GM19455 (cell line): Measurements from ENCODE around the gene CERS1.

Experiments used
- ATAC-seq: cut with Tn5 transposase; IDR thresholded peaks from one replicate; pipeline ENCODE4 v1.9.1; 2021; ENCODE audit not compliant: unreplicated experiment

Gene CERS1

GRCh38 chr19:18898607-18899408 is 2.9 kb upstream of the CERS1 start:
- no peak for ATAC-seq

GRCh38 chr19:18898081-18898606 is 2.2 kb upstream of the CERS1 start:
- ATAC-seq: no peak

GRCh38 chr19:18897094-18898029 is 1.4 kb upstream of the CERS1 start:
- no peak for ATAC-seq

- ATAC-seq: no peak
These were observed 473 bp upstream of the CERS1 start for GRCh38 chr19:18896421-18896841.

DNA sequence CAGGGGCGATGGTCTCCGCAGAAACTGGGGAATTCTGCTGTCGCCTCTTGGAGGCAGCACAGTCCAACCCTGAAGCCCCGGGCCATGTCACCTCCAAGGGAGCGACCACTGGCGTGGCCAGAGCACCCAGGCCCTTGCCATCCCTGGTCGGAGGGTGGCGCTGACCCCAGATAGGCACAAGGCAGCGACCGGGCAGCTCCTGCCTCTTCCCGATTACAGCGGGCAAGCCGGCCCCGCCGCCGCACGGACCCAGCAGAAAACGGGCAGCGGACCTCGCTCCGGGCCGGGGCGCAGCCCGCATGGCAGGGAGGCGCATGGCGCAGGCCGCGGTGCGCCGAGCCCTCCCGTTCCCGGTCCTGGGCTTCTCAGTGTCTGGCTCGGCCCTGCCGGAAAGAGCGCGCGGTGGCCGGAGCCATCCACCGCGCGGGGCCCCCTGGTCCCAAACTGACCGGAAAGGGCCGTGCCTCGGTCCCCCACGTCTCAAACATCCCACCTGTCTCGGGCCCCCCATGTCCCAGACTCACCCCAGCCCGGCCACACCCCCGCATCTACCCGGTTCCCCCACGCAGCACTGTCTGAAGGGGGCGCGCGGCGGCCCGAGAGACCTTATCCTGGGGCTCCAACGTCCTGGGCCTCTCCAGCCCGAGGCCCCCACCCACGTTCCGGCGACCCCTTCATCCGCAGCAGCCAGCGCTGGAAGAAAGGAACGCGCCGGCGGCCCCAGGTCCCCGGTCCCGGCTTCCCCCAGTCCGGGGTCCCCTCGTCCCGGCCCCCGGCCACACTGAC is 727 bp downstream of the CERS1 start:
- no peak for ATAC-seq

- no peak for ATAC-seq
These were observed 1.5 kb downstream of the CERS1 start for GRCh38 chr19:18894254-18895037.

DNA sequence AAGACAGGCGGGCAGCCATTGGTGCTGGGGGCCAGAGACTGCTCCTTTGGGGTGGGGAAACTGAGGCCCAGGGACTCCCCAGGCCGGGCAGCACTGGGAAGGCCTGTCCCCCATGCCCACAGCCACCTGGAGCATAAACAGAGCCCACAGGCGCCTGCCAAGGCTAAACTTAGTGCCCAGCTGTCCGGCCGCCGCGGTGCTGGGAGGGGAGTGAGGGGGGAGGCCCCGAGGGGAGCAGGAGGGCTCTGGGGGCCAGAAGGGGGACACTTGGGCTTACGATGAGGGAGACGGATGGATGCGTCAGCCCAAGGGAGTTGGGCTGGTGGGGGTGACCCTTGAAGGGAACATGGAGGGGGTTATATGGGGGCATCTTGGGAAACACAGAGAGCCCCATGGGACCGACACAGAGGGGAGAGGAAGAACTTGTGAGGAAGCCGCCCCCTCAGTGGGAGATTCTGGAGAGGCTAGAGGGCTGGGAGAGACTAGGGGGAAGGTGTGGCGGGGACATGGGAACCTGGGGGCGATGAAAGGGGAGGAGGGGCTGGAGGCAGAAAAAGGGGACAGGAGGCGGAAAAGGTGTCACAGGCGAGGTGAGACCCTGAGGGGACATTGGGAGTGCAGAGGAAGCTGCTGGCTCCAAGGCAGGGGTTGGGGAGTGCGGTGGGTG is 2.2 kb downstream of the CERS1 start:
- no peak for ATAC-seq

DNA sequence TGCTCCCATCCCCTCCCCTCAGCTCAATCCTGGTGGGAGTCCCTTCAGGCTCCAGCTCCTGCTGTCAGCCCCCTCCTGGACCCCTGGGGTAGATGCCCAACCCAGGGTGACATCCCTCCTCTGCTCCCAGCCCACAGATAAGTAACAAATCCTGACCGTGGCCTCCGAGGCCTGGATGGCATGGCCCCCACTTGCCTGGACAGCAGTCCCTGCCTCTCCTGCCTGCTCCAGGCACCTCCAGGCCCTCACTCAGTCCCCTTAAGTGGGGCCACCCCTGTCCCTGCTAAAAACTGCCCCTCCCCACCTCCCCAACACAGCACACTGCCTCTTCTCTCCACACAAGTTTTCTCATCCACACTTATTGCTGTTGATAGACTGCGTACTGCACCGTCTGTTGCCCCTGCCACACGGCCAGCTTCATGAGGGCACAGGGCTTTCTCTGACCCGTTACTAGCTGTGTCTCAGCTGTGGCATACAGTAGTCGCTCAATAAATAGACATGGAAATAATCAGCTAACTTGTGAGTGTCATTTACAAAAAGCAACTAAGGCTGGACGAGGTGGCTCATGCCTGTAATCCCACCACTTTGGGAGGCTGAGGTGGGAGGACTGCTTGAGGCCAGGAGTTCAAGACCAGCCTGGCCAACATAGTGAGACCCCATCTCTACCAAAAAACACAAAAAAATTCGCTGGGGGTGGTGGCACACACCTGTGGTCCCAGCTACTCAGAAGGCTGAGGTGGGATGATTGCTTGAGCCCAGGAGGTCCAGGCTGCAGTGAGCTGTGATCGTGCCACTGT is 5.8 kb downstream of the CERS1 start:
- no peak for ATAC-seq

GRCh38 chr19:18886972-18887371 is 9.0 kb downstream of the CERS1 start:
- ATAC-seq: no peak

GRCh38 chr19:18883526-18884304 is 12.2 kb downstream of the CERS1 start:
- ATAC-seq: no peak

DNA sequence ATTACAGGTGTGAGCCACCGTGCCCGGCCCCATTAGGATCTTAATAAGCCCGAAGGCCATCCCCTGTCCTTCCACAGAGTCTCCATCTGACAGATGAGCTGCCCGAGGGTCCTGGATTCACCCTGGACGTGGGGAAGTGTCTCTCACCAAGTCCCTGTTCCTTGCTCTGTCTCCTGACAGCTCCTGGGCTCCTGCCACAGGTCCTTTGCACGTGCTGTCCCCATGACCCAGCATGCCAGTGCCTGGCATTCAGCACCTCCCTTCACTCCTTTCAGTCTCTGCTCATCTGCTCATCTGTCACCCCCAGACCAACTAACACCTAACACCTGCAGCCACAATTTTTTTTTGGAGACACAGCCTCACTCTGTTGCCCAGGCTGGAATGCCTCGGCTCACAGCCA is 14.5 kb downstream of the CERS1 start:
- no peak for ATAC-seq

DNA sequence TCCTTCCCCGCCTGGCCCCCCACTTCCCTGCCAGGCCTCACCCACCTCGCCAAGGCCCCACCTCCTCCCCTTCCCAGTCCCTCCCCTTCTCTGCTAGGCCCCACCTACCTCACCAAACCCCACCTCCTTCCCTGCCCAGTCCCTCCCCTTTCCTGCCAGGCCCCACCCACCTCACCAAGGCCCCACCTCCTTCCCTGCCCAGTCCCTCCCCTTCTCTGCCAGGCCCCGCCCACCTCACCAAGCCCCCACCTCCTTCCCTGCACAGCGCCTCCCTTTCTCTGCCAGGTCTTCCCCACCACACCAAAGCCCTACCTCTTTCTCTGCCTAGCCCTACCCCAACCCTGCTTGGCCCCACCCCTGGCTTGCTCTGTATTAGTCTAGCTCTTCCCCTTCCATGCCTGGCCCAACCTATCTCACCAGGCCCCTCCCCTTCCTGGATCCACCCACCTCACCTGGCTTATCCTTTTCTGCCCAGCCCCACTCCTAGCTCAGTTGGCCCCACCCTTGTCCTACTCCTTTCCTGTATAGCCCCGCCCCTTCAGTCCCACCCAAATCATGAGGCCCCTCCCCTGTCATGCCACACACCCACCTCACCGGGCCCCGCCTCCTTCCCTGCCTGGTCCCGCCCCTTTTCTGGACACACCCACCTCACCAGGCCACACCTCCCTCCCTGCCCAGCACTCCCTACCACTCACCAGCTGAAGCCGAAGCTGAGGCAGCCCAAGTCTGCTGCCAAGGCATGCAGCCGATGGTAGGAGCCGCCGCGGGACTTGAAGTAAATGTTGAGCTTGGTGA is 16.2 kb downstream of the CERS1 start:
- no peak for ATAC-seq

DNA sequence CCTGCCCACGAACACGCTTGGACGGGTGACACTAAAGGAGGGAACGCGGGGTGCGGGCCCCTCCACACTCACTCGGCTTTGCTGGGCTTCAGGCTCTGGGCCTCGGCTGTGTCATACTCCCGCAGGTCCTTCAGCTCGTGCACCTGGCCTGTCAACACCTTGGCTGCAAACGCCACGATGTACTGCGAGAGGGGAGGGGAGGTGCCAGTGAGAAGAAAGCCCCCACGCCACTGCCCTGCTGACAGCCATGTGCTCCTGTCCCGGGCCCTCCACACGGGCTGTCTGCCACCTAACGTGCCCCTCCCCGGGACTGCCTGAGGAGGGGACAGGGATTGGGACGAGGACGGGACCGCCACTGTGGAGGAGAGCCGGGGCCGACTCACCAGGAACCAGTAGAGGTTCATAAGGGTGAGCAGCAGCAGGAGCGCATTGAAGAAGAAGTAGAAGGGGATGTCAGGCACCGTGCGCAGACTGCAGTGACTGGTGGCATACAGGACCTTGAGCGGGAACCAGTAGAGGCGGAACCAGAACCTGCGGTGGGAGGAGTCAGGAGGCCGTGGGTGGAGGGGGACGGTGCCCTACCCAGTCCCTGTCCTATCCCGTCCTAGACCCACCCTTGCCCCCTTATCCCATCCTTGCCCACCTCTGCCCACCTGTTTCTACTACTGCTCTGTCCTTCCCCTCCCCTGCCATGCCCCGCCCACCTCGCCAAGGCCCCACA is 16.9 kb downstream of the CERS1 start:
- no peak for ATAC-seq

DNA sequence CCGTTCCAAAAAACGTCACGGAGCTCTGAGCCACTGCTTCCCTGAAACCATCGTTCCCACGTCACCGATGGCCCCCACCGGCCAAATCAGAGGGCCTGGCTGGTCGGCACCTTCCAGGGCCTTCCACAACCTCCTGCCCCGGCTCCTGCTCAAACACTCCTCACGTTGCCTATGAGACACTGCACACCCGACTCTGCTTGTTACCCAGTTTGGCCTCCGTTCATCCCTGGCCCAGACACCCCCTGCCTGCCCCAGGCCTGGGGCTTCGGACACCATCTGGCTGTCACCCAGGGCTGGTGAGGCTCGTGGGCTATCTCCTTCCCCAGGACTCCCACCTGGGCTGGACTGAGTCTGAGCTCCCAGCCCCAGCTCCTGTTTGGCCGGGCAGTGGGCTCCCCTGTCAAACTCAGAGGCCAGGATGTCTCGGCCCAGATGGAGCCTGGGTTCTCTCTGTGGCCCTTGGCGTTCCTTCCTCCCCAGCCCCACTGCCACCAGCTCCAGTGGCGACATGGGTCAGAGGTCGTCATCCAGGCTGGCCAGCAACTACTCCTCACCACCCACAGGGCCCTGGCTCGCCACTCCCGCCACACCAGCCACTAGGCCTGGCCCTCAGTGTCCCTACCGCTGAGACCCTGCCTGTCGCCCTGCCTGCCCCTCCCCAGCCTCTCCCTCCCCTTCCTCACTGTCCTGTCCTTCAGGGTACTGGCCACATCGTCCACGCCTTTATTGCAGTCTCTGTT is 17.7 kb downstream of the CERS1 start:
- ATAC-seq: no peak

GRCh38 chr19:18876865-18877264 is 19.1 kb downstream of the CERS1 start:
- no peak for ATAC-seq

- ATAC-seq: no peak
These were observed 20.2 kb downstream of the CERS1 start for GRCh38 chr19:18875726-18876125.
